Measurements from ENCODE around the gene NME8. TPM values are rescaled to one million over a fixed set of nuclear protein-coding genes. Genes with fewer than 3 reads are reported as not detected.

The NME8 gene
- total RNA-seq, 1 experiment from 2014 or later = not detected

GRCh38 chr7:37945336-37945735 lies 96.9 kb downstream of the NME8 start:
- POLR2A ChIA-PET = no interaction called here
- no peaks in the 10 kb centered on the region for H3K27me3 ChIP-seq (ENCODE audit: insufficient read depth, low read length)
- peaks cover 9 to 14% of the 10 kb centered on the region in 2 experiments for H3K4me1 ChIP-seq (ENCODE audit: control insufficient read depth in 1 of 2, insufficient read depth in 2 of 2, low read length in 2 of 2)
- intact Hi-C loops (cut with micrococcal nuclease) = no loop called here
- H3K9ac ChIP-seq (ENCODE audit: low read length) = no peak overlapping the region
- H4K20me1 ChIP-seq (ENCODE audit: insufficient read depth) = no peaks in the 10 kb centered on the region
- H3K27ac ChIP-seq (ENCODE audit: low read depth, low read length) = no peak overlapping the region
- TF ChIP-seq SIN3A (IDR thresholded peaks at IDR 0.05; ENCODE audit: low read depth) (no peak), CBX3 (IDR thresholded peaks at IDR 0.05; ENCODE audit: low read depth) (no peak), POLR2A (IDR thresholded peaks at IDR 0.05; ENCODE audit: borderline replicate concordance, extremely low read depth, insufficient read depth, insufficient read length) (no peak), SP1 (IDR thresholded peaks at IDR 0.05; ENCODE audit: low read depth) (no peak), ZFX (IDR thresholded peaks at IDR 0.05) (no peak), EZH2 (IDR thresholded peaks at IDR 0.05) (no peak)
- TF ChIP-seq, protein P1, sequence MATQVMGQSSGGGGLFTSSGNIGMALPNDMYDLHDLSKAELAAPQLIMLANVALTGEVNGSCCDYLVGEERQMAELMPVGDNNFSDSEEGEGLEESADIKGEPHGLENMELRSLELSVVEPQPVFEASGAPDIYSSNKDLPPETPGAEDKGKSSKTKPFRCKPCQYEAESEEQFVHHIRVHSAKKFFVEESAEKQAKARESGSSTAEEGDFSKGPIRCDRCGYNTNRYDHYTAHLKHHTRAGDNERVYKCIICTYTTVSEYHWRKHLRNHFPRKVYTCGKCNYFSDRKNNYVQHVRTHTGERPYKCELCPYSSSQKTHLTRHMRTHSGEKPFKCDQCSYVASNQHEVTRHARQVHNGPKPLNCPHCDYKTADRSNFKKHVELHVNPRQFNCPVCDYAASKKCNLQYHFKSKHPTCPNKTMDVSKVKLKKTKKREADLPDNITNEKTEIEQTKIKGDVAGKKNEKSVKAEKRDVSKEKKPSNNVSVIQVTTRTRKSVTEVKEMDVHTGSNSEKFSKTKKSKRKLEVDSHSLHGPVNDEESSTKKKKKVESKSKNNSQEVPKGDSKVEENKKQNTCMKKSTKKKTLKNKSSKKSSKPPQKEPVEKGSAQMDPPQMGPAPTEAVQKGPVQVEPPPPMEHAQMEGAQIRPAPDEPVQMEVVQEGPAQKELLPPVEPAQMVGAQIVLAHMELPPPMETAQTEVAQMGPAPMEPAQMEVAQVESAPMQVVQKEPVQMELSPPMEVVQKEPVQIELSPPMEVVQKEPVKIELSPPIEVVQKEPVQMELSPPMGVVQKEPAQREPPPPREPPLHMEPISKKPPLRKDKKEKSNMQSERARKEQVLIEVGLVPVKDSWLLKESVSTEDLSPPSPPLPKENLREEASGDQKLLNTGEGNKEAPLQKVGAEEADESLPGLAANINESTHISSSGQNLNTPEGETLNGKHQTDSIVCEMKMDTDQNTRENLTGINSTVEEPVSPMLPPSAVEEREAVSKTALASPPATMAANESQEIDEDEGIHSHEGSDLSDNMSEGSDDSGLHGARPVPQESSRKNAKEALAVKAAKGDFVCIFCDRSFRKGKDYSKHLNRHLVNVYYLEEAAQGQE (IDR thresholded peaks at IDR 0.05; ENCODE audit: low read depth) = no peak
- CTCF ChIA-PET = no interaction called here
- H3K79me2 ChIP-seq (ENCODE audit: insufficient read depth, low read length) = peaks cover 16% of the 10 kb centered on the region; the same call in 1 of the 2 replicates
- H3K9me2 ChIP-seq (ENCODE audit: insufficient read depth) = no peaks in the 10 kb centered on the region
- no TSS peak for BruUV-seq (replicated peaks)
- no peak overlapping the region for H2AFZ ChIP-seq (ENCODE audit: low read depth, low read length, poor library complexity, severe bottlenecking)
- ATAC-seq (no peak), DNase-seq (ENCODE audit: low read depth, low spot score) (no peak)
- H3K9me3 ChIP-seq (ENCODE audit: control insufficient read depth in 1 of 2, insufficient read depth in 1 of 2, low read depth in 1 of 2, low read length in 2 of 2) = no peaks in the 10 kb centered on the region
- RAD21 ChIA-PET (ENCODE audit: low non-redundant PET in 1 of 2, low total read pairs in 2 of 2, uncharacterized antibody in 2 of 2, unreplicated experiment in 2 of 2) = no interaction called here
- no peaks in the 10 kb centered on the region for H3K36me3 ChIP-seq (ENCODE audit: control insufficient read depth in 1 of 2, insufficient read depth in 2 of 2, low read length in 2 of 2)
- no peak overlapping the region for H3K4me3 ChIP-seq (replicated peaks in 1 of 2; ENCODE audit: low read depth in 1 of 2, low read length in 2 of 2)
- H3K4me2 ChIP-seq (ENCODE audit: low read length) = no peak overlapping the region
